ENCODE results near the gene SP1.
"Not testable (repeated sequence)": the region's sequence is repeated elsewhere in the genome, so short reads cannot be mapped to it uniquely, and the experiment has no call there.

SP1 gene

DNA sequence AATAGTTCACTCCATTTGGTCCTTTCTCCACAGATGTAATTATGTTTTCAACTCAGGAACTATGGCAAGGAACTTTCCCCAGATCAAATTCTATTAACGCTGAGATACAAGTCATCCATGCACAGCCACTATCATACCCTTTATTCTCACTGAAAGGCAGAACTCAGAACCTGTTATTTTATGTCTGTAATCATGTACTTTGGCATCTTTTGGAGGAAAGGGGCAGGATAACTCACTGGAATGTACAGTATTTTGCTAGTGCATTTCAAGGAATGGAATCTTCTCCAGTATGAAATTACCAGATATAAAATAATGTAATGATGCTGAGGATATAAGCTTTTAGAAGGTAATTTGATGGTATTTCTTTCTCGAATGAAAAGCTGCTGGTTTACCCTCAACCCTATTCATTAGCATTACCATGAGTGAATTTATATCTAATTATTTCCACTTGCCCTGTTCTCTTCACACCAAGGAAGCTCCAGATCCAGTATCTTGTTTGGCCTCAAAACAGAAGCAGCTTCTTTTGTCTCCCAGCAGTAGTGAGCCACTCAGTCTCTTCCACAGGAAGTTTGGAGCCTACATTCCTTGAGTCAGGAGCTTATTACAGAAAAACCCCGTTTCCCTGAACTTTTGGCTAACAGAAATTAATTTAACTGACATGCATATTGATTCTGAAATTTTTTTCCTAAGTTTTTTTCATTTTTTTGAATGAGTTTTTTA, 33.7 kb downstream of the SP1 start:
- Histone ChIP-seq H3F3A (ENCODE audit: insufficient read depth, low read length) (no peaks in the 10 kb centered on the region), H3K4me2 (ENCODE audit: low read length) (no peak overlapping the region)

DNA sequence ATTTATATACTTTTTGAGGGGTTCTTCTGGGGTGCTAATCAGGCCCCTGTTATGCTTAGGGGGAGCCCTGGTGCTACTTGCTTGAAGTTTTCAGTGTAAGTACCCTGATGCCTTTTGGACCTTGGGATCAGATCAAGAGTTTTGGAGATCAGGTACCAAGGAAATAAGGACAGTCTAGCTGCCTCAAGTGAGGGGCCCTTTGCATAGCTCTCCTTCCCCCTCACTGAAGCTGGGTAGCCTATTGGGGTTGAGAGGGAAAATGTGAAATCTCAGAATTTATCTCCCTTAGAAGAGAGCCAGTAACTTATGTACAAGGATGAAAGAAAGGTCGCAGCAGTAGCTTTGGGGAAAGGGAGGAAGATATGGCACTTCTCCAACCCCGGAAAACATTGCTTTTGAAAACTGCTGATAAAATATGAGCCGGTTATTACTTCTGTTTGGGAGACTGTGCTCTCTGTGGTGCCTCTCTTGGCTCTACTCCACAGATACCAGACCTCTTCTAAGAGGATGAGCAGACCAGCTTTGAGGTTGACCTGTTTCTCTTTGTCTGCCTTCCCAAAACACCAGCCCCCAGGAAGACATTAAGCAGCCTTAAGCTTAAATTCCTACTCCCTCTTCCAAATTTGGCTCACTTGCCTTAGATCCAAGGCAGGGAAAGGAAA, 34.9 kb downstream of the SP1 start:
- Histone ChIP-seq H3K4me2 (ENCODE audit: low read length) (no peak overlapping the region), H3K79me2 (ENCODE audit: insufficient read depth, low read length) (no peaks in the 10 kb centered on the region), H3K9me2 (ENCODE audit: low read depth, low read length) (no peaks in the 10 kb centered on the region), H3K4me3 (ENCODE audit: low read depth, low read length, poor library complexity, severe bottlenecking) (no peak overlapping the region), H2AFZ (ENCODE audit: low read length) (no peak overlapping the region), H3K27ac (ENCODE audit: low read depth, low read length, poor library complexity, severe bottlenecking) (no peak overlapping the region), H3K4me1 (ENCODE audit: insufficient read depth, low read length, severe bottlenecking) (peaks cover 27% of the 10 kb centered on the region), H3K9ac (ENCODE audit: low read length) (no peak overlapping the region), H3K27me3 (ENCODE audit: insufficient read depth, low read length) (no peaks in the 10 kb centered on the region), H4K20me1 (ENCODE audit: insufficient read depth, low read length) (no peaks in the 10 kb centered on the region), H3K36me3 (ENCODE audit: insufficient read depth, low read length) (peaks cover 40% of the 10 kb centered on the region), H3K9me3 (ENCODE audit: low read length) (no peaks in the 10 kb centered on the region), H3F3A (ENCODE audit: insufficient read depth, low read length) (no peaks in the 10 kb centered on the region)
- TF ChIP-seq, protein P1, sequence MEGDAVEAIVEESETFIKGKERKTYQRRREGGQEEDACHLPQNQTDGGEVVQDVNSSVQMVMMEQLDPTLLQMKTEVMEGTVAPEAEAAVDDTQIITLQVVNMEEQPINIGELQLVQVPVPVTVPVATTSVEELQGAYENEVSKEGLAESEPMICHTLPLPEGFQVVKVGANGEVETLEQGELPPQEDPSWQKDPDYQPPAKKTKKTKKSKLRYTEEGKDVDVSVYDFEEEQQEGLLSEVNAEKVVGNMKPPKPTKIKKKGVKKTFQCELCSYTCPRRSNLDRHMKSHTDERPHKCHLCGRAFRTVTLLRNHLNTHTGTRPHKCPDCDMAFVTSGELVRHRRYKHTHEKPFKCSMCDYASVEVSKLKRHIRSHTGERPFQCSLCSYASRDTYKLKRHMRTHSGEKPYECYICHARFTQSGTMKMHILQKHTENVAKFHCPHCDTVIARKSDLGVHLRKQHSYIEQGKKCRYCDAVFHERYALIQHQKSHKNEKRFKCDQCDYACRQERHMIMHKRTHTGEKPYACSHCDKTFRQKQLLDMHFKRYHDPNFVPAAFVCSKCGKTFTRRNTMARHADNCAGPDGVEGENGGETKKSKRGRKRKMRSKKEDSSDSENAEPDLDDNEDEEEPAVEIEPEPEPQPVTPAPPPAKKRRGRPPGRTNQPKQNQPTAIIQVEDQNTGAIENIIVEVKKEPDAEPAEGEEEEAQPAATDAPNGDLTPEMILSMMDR (IDR thresholded peaks at IDR 0.05; ENCODE audit: low read length), result no peak
- no peak for TF ChIP-seq EZH2 (IDR thresholded peaks at IDR 0.05; ENCODE audit: borderline replicate concordance, low read length)

More for the DNA sequence above, 33.7 kb downstream of the SP1 start:
- H3K27me3 ChIP-seq (ENCODE audit: insufficient read depth, low read length), result no peaks in the 10 kb centered on the region
- peaks cover 52% of the 10 kb centered on the region for H3K36me3 ChIP-seq (ENCODE audit: insufficient read depth, low read length)
- TF ChIP-seq, protein P1 (IDR thresholded peaks at IDR 0.05; ENCODE audit: low read length), result no peak
- TF ChIP-seq EZH2 (IDR thresholded peaks at IDR 0.05; ENCODE audit: borderline replicate concordance, low read length), result no peak
- no peaks in the 10 kb centered on the region for H3K9me2 ChIP-seq (ENCODE audit: low read depth, low read length)
- no peak overlapping the region for H3K27ac ChIP-seq (ENCODE audit: low read depth, low read length, poor library complexity, severe bottlenecking)
- H4K20me1 ChIP-seq (ENCODE audit: insufficient read depth, low read length), result no peaks in the 10 kb centered on the region
- peaks cover 25% of the 10 kb centered on the region for H3K4me1 ChIP-seq (ENCODE audit: insufficient read depth, low read length, severe bottlenecking)
- H2AFZ ChIP-seq (ENCODE audit: low read length), result no peak overlapping the region
- no peaks in the 10 kb centered on the region for H3K9me3 ChIP-seq (ENCODE audit: low read length)
- no peak overlapping the region for H3K9ac ChIP-seq (ENCODE audit: low read length)
- no peaks in the 10 kb centered on the region for H3K79me2 ChIP-seq (ENCODE audit: insufficient read depth, low read length)
- H3K4me3 ChIP-seq (ENCODE audit: low read depth, low read length, poor library complexity, severe bottlenecking), result no peak overlapping the region

DNA sequence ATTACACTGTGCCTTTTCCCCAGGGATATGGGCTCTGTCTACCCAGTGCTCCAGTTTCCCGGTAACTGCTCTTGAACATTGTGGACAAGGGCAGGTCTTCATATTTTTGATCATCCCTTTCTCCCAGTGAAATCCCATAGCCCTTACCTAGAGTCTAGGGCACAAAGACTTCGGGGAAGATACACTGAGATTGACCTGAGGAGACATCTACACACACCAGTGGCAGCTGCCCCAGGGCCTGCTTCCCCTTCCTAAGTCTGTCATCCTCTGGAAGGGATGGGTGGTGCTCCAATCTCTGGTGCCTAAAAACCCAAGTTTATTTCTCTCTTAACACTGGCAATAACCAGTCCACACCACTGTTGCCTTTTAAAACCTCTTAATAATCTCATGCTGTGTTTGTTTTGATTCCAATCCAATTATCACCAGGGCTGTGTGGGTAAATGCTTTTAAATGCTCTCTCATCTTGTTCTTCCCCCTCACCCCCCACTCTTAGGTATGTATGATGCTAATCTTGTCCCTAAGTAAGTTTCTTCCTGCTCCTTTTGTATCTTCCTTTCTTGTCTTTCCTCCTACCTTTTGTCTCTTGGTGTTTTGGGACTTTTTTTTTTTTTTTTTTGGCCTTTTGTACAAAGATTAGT, 35.9 kb downstream of the SP1 start:
- H2AFZ ChIP-seq (ENCODE audit: low read length); H3K9me3 ChIP-seq (ENCODE audit: low read length); H3K9ac ChIP-seq (ENCODE audit: low read length); H3F3A ChIP-seq (ENCODE audit: insufficient read depth, low read length); H3K4me2 ChIP-seq (ENCODE audit: low read length); H3K4me3 ChIP-seq (ENCODE audit: low read depth, low read length, poor library complexity, severe bottlenecking); H3K27ac ChIP-seq (ENCODE audit: low read depth, low read length, poor library complexity, severe bottlenecking); H4K20me1 ChIP-seq (ENCODE audit: insufficient read depth, low read length); H3K9me2 ChIP-seq (ENCODE audit: low read depth, low read length); H3K27me3 ChIP-seq (ENCODE audit: insufficient read depth, low read length); H3K79me2 ChIP-seq (ENCODE audit: insufficient read depth, low read length): not testable (repeated sequence)
- Histone ChIP-seq H3K4me1 (ENCODE audit: insufficient read depth, low read length, severe bottlenecking) (peaks cover 31% of the 10 kb centered on the region), H3K36me3 (ENCODE audit: insufficient read depth, low read length) (peaks cover 31% of the 10 kb centered on the region)

- H3K9me2 ChIP-seq (ENCODE audit: low read depth, low read length); H3K9ac ChIP-seq (ENCODE audit: low read length); H3K4me3 ChIP-seq (ENCODE audit: low read depth, low read length, poor library complexity, severe bottlenecking); H3K79me2 ChIP-seq (ENCODE audit: insufficient read depth, low read length); H3K27me3 ChIP-seq (ENCODE audit: insufficient read depth, low read length); H3K9me3 ChIP-seq (ENCODE audit: low read length); H2AFZ ChIP-seq (ENCODE audit: low read length); H3F3A ChIP-seq (ENCODE audit: insufficient read depth, low read length); H4K20me1 ChIP-seq (ENCODE audit: insufficient read depth, low read length); H3K4me2 ChIP-seq (ENCODE audit: low read length): not testable (repeated sequence)
- Histone ChIP-seq H3K36me3 (ENCODE audit: insufficient read depth, low read length) (peaks cover 16% of the 10 kb centered on the region; the same call in 1 of the 2 replicates), H3K27ac (ENCODE audit: low read depth, low read length, poor library complexity, severe bottlenecking) (peak overlapping the region; percentile 32), H3K4me1 (ENCODE audit: insufficient read depth, low read length, severe bottlenecking) (peaks cover 38% of the 10 kb centered on the region)
These were observed 37.4 kb downstream of the SP1 start for GRCh38 chr12:53417291-53417816.
